NB4 (cell line): ENCODE measurements around the gene STARD4.

Source experiments
- DNase-seq: peaks from one replicate; pipeline ENCODE4 v3.0.0; 2010; ENCODE audit warnings: low read depth
- H3K4me3 ChIP-seq: one replicate; pipeline ENCODE4 v1.5.1; 2011; ENCODE audit warnings: mild to moderate bottlenecking, low read depth, low read length, moderate library complexity
- MYC ChIP-seq: IDR thresholded peaks from 2 replicates; pipeline ENCODE4 v1.6.1; 2011; ENCODE audit warnings: low read depth, low read length
- POLR2A ChIP-seq: IDR thresholded peaks from 2 replicates; pipeline ENCODE4 v1.6.1; 2011; ENCODE audit warnings: mild to moderate bottlenecking; ENCODE audit not compliant: insufficient read length; ENCODE audit errors: extremely low read depth
- TF ChIP-seq, protein P1 (sequence below): IDR thresholded peaks from 2 replicates; pipeline ENCODE4 v1.6.1; 2011; ENCODE audit warnings: low read depth, low read length
- TF ChIP-seq, protein P2 (sequence below): IDR thresholded peaks from one replicate; pipeline ENCODE4 v1.5.1; 2012; ENCODE audit warnings: low read depth, low read length

The STARD4 gene, protein sequence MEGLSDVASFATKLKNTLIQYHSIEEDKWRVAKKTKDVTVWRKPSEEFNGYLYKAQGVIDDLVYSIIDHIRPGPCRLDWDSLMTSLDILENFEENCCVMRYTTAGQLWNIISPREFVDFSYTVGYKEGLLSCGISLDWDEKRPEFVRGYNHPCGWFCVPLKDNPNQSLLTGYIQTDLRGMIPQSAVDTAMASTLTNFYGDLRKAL

DNA sequence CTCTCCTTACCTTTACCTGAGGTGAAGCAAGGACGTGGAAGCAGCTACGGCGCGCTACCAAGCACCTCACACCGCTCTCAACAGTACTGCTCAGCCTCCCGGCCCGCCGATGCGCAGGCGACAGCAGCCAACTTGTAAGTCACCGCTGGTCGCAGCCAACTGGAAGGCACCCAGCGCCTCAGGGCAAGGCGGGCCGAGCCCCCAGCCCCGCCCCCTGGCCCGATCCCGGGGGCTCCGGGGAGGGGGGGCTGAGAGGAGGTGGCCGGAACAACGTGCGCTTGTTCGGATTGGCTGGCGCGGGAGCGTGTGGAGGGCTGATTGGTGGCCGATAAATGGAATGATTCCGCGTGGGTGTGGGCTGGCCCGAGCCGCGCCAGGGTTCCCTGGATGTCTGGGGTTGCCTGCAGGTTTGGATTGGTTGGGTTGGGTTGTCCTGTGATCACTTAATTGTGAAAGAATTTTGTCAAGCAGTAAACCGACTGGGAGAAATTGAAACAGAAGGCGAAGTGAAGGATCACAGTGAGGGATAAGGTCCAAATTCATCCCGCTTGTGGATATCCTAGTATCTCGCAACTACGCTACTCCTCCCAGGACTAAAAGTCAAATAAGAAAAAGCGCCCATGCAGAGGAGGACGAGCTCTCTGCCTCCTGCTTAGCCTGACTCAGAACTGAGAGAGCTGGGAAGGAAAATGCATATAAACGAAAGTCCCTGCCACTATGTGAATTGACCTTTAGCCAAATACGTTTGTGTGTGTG, at the start of gene STARD4:
STARD4 (minus strand) TSS at position 161 of the 756 bp plus-strand sequence. CDS start 5,102 bp downstream, outside the sequence.
- DNase-seq, result peak; percentile 96
- TF ChIP-seq MYC, result peak; percentile 33
- TF ChIP-seq, protein P1, sequence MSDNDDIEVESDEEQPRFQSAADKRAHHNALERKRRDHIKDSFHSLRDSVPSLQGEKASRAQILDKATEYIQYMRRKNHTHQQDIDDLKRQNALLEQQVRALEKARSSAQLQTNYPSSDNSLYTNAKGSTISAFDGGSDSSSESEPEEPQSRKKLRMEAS, result peak; percentile 46
- peak; percentile 90 for TF ChIP-seq POLR2A
- TF ChIP-seq, protein P2, sequence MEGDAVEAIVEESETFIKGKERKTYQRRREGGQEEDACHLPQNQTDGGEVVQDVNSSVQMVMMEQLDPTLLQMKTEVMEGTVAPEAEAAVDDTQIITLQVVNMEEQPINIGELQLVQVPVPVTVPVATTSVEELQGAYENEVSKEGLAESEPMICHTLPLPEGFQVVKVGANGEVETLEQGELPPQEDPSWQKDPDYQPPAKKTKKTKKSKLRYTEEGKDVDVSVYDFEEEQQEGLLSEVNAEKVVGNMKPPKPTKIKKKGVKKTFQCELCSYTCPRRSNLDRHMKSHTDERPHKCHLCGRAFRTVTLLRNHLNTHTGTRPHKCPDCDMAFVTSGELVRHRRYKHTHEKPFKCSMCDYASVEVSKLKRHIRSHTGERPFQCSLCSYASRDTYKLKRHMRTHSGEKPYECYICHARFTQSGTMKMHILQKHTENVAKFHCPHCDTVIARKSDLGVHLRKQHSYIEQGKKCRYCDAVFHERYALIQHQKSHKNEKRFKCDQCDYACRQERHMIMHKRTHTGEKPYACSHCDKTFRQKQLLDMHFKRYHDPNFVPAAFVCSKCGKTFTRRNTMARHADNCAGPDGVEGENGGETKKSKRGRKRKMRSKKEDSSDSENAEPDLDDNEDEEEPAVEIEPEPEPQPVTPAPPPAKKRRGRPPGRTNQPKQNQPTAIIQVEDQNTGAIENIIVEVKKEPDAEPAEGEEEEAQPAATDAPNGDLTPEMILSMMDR, result no peak
- peak within 1 kb of the TSS; percentile 85 for H3K4me3 ChIP-seq

DNA sequence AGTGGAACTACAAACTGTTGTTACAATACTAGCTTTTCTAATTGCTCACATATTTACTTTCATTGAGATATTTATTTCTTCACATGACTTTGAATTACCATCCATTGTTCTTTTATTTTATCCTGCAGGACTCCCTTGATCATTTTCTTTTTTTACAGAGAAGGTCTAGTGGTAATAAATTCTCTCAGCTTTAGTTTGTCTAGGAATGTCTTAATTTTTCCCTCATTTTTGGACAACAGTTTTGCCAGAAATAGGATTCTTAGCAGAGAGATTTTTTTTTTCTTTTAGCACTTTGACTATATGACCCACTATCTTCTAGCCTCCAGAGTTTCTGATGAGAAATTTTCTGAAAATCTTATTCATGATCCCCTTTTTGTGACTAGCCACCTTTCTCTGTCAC, 47.3 kb upstream of the STARD4 start:
- TF ChIP-seq, protein P2, result no peak
- TF ChIP-seq POLR2A (no peak), MYC (no peak)
- TF ChIP-seq, protein P1, result no peak
- DNase-seq, result no peak
- no peak overlapping the region for H3K4me3 ChIP-seq

- TF ChIP-seq MYC, result no peak
- TF ChIP-seq, protein P1, result no peak
- TF ChIP-seq, protein P2, result no peak
- no peak for TF ChIP-seq POLR2A
- DNase-seq, result no peak
- H3K4me3 ChIP-seq, result no peak overlapping the region
These were observed 45.4 kb upstream of the STARD4 start for GRCh38 chr5:111557686-111558085.

GRCh38 chr5:111557111-111557510, 44.8 kb upstream of the STARD4 start:
- no peak for TF ChIP-seq MYC
- TF ChIP-seq, protein P1, result no peak
- no peak for TF ChIP-seq POLR2A
- TF ChIP-seq, protein P2, result no peak
- no peak for DNase-seq
- H3K4me3 ChIP-seq, result no peak overlapping the region

- peak; percentile 36 for DNase-seq
- TF ChIP-seq, protein P1, result no peak
- no peak for TF ChIP-seq MYC
- H3K4me3 ChIP-seq, result no peak overlapping the region
These were observed 44.2 kb upstream of the STARD4 start for GRCh38 chr5:111556501-111556900.

- no peak overlapping the region for H3K4me3 ChIP-seq
- TF ChIP-seq, protein P1, result no peak
- TF ChIP-seq, protein P2, result no peak
- TF ChIP-seq POLR2A (no peak), MYC (no peak)
- DNase-seq, result no peak
These were observed 43.4 kb upstream of the STARD4 start for GRCh38 chr5:111555760-111556159.
